GM18519 (cell line): ENCODE results near the gene PTH2.

Source experiments
- ATAC-seq: cut with Tn5 transposase; IDR thresholded peaks from one replicate; pipeline ENCODE4 v1.9.1; 2021; ENCODE audit warnings: mild to moderate bottlenecking, moderate library complexity; ENCODE audit not compliant: unreplicated experiment, low FRiP score

The PTH2 gene

GRCh38 chr19:49415102-49415809 is 8.0 kb downstream of the PTH2 start:
- ATAC-seq = no peak

GRCh38 chr19:49414256-49414655 is 9.0 kb downstream of the PTH2 start:
- no peak for ATAC-seq

GRCh38 chr19:49413348-49413747 is 9.9 kb downstream of the PTH2 start:
- no peak for ATAC-seq

- no peak for ATAC-seq
Measured at GRCh38 chr19:49411681-49412326, 11.4 kb downstream of the PTH2 start.

GRCh38 chr19:49409441-49410029 is 13.7 kb downstream of the PTH2 start:
- no peak for ATAC-seq

GRCh38 chr19:49408816-49409440 is 14.3 kb downstream of the PTH2 start:
- no peak for ATAC-seq

GRCh38 chr19:49407482-49408015 is 15.7 kb downstream of the PTH2 start:
- no peak for ATAC-seq

GRCh38 chr19:49407079-49407478 is 16.2 kb downstream of the PTH2 start:
- ATAC-seq = no peak

- ATAC-seq = no peak
Measured at GRCh38 chr19:49403404-49404187, 19.6 kb downstream of the PTH2 start.

GRCh38 chr19:49400029-49400428 is 23.2 kb downstream of the PTH2 start:
- ATAC-seq = no peak

- ATAC-seq = no peak
Measured at GRCh38 chr19:49398931-49399330, 24.3 kb downstream of the PTH2 start.

- no peak for ATAC-seq
Measured at GRCh38 chr19:49398001-49398615, 25.1 kb downstream of the PTH2 start.

GRCh38 chr19:49396738-49397505 is 26.3 kb downstream of the PTH2 start:
- ATAC-seq = no peak

- ATAC-seq = no peak
Measured at GRCh38 chr19:49395581-49396407, 27.4 kb downstream of the PTH2 start.

GRCh38 chr19:49393881-49394280 is 29.4 kb downstream of the PTH2 start:
- no peak for ATAC-seq

- no peak for ATAC-seq
Measured at GRCh38 chr19:49391581-49392399, 31.5 kb downstream of the PTH2 start.

- ATAC-seq = no peak
Measured at GRCh38 chr19:49390929-49391359, 32.3 kb downstream of the PTH2 start.
